ENCODE data around the gene SYNDIG1. TPM values are rescaled to one million over a fixed set of nuclear protein-coding genes. Genes with fewer than 3 reads are reported as not detected.
"Not testable (repeated sequence)": the region's sequence is repeated elsewhere in the genome, so short reads cannot be mapped to it uniquely, and the experiment has no call there.

SYNDIG1 gene
- total RNA-seq, 1 donor, result 2.2 TPM

DNA sequence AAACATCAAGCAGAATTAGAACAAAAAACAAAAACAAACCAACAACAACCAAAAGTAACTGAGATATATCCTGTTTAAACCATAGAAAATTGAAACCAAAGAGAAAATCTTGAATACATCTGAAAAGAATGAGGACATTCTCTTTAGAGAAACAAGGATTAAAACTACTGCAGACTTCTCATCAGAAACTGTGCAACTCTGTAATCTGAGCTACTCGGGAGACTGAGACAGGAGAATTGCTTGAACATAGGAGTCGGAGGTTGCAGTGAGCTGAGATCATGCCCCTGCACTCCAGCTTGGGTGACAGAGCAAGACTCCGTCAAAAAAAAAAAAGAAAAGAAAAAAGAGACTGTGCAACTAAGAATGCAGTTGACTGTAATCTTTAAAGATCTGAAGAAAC lies 153.4 kb downstream of the SYNDIG1 start:
- no peaks in the 10 kb centered on the region for H4K20me1 ChIP-seq (ENCODE audit: insufficient read depth, low read length)
- peak overlapping the region; percentile 22 for H3K4me2 ChIP-seq (ENCODE audit: insufficient read depth, low read length)
- no peaks in the 10 kb centered on the region for H3K36me3 ChIP-seq (ENCODE audit: insufficient read depth, low read length)
- no peak overlapping the region for H2AFZ ChIP-seq (ENCODE audit: low read length)
- TF ChIP-seq, protein P1, sequence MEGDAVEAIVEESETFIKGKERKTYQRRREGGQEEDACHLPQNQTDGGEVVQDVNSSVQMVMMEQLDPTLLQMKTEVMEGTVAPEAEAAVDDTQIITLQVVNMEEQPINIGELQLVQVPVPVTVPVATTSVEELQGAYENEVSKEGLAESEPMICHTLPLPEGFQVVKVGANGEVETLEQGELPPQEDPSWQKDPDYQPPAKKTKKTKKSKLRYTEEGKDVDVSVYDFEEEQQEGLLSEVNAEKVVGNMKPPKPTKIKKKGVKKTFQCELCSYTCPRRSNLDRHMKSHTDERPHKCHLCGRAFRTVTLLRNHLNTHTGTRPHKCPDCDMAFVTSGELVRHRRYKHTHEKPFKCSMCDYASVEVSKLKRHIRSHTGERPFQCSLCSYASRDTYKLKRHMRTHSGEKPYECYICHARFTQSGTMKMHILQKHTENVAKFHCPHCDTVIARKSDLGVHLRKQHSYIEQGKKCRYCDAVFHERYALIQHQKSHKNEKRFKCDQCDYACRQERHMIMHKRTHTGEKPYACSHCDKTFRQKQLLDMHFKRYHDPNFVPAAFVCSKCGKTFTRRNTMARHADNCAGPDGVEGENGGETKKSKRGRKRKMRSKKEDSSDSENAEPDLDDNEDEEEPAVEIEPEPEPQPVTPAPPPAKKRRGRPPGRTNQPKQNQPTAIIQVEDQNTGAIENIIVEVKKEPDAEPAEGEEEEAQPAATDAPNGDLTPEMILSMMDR (IDR thresholded peaks at IDR 0.05; ENCODE audit: extremely low read depth, low read depth, low read length), result no peak
- no peak for DNase-seq (ENCODE audit: insufficient read length, low spot score, missing footprints)
- no peak overlapping the region for H3K4me3 ChIP-seq (ENCODE audit: insufficient read depth, low read length)
- no peaks in the 10 kb centered on the region for H3K9me3 ChIP-seq (ENCODE audit: low read depth, low read length)
- H3K4me1 ChIP-seq (ENCODE audit: insufficient read depth, low read length), result no peaks in the 10 kb centered on the region
- H3K27me3 ChIP-seq (ENCODE audit: insufficient read depth, low read length), result no peaks in the 10 kb centered on the region
- H3K79me2 ChIP-seq (ENCODE audit: insufficient read depth, low read length), result no peaks in the 10 kb centered on the region
- no peak overlapping the region for H3K27ac ChIP-seq (ENCODE audit: low read depth, low read length)

DNA sequence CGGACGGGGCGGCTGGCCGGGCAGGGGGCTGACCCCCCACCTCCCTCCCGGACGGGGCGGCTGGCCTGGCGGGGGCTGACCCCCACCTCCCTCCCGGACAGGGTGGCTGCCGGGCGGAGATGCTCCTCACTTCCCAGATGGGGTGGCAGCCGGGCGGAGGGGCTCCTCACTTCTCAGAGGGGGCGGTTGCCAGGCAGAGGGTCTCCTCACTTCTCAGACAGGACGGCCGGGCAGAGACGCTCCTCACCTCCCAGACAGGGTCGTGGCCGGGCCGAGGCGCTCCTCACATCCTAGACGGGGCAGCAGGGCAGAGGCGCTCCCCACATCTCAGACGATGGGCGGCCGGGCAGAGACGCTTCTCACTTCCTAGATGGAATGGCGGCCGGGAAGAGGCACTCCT lies 156.7 kb downstream of the SYNDIG1 start:
- not testable (repeated sequence) for H2AFZ ChIP-seq (ENCODE audit: low read length); H4K20me1 ChIP-seq (ENCODE audit: insufficient read depth, low read length); H3K9me3 ChIP-seq (ENCODE audit: low read depth, low read length)

GRCh38 chr20:24627291-24627690 lies 157.9 kb downstream of the SYNDIG1 start:
- H4K20me1 ChIP-seq (ENCODE audit: insufficient read depth, low read length), result no peaks in the 10 kb centered on the region

More for the DNA sequence above, 156.7 kb downstream of the SYNDIG1 start:
- H3K27ac ChIP-seq (ENCODE audit: low read depth, low read length); H3K36me3 ChIP-seq (ENCODE audit: insufficient read depth, low read length); H3K4me1 ChIP-seq (ENCODE audit: insufficient read depth, low read length); H3K4me2 ChIP-seq (ENCODE audit: insufficient read depth, low read length); DNase-seq (ENCODE audit: insufficient read length, low spot score, missing footprints); H3K27me3 ChIP-seq (ENCODE audit: insufficient read depth, low read length); H3K79me2 ChIP-seq (ENCODE audit: insufficient read depth, low read length); H3K4me3 ChIP-seq (ENCODE audit: insufficient read depth, low read length): not testable (repeated sequence)

GRCh38 chr20:24627926-24628325 lies 158.5 kb downstream of the SYNDIG1 start:
- Histone ChIP-seq H3K27me3 (ENCODE audit: insufficient read depth, low read length) (no peaks in the 10 kb centered on the region), H4K20me1 (ENCODE audit: insufficient read depth, low read length) (no peaks in the 10 kb centered on the region), H2AFZ (ENCODE audit: low read length) (no peak overlapping the region), H3K4me3 (ENCODE audit: insufficient read depth, low read length) (no peak overlapping the region), H3K4me2 (ENCODE audit: insufficient read depth, low read length) (no peak overlapping the region), H3K27ac (ENCODE audit: low read depth, low read length) (no peak overlapping the region), H3K79me2 (ENCODE audit: insufficient read depth, low read length) (no peaks in the 10 kb centered on the region), H3K36me3 (ENCODE audit: insufficient read depth, low read length) (no peaks in the 10 kb centered on the region), H3K9me3 (ENCODE audit: low read depth, low read length) (no peaks in the 10 kb centered on the region), H3K4me1 (ENCODE audit: insufficient read depth, low read length) (no peaks in the 10 kb centered on the region)
- peak; percentile 8 for DNase-seq (ENCODE audit: insufficient read length, low spot score, missing footprints)
- TF ChIP-seq, protein P1 (IDR thresholded peaks at IDR 0.05; ENCODE audit: extremely low read depth, low read depth, low read length), result no peak

More at GRCh38 chr20:24627291-24627690, 157.9 kb downstream of the SYNDIG1 start:
- Histone ChIP-seq H3K27me3 (ENCODE audit: insufficient read depth, low read length) (no peaks in the 10 kb centered on the region), H3K9me3 (ENCODE audit: low read depth, low read length) (no peaks in the 10 kb centered on the region), H3K27ac (ENCODE audit: low read depth, low read length) (no peak overlapping the region), H2AFZ (ENCODE audit: low read length) (no peak overlapping the region), H3K36me3 (ENCODE audit: insufficient read depth, low read length) (no peaks in the 10 kb centered on the region), H3K4me1 (ENCODE audit: insufficient read depth, low read length) (no peaks in the 10 kb centered on the region), H3K4me3 (ENCODE audit: insufficient read depth, low read length) (no peak overlapping the region), H3K4me2 (ENCODE audit: insufficient read depth, low read length) (no peak overlapping the region), H3K79me2 (ENCODE audit: insufficient read depth, low read length) (no peaks in the 10 kb centered on the region)
- peak; percentile 72 for DNase-seq (ENCODE audit: insufficient read length, low spot score, missing footprints)
- TF ChIP-seq, protein P1 (IDR thresholded peaks at IDR 0.05; ENCODE audit: extremely low read depth, low read depth, low read length), result no peak
